Cardiac fibroblast (primary cell): ENCODE data around the gene S100A13.
"Not testable (repeated sequence)": the region's sequence is repeated elsewhere in the genome, so short reads cannot be mapped to it uniquely, and the experiment has no call there.

Experiments
- DNase-seq, 2 donors: peaks; one replicate each; pipeline versions ENCODE4 v3.0.0 to v3.0.0-alpha.2; 2010; ENCODE audit warnings: low read depth in 2 of 2
- H3K4me3 ChIP-seq, 2 donors: replicated peaks in 1 of 2; 1 replicate in 1 of 2; 2 replicates in 1 of 2; pipeline ENCODE4 v1.5.1; 2011; ENCODE audit warnings: low read depth in 2 of 2, low read length in 2 of 2, mild to moderate bottlenecking in 2 of 2, moderate library complexity in 1 of 2
- CTCF ChIP-seq: IDR thresholded peaks from one replicate; pipeline ENCODE4 v1.5.1; 2011; ENCODE audit warnings: low read depth, mild to moderate bottlenecking, low read length, inconsistent platforms

S100A13 gene

GRCh38 chr1:153626904-153627714 lies at the start of gene S100A13:
Gene S100A13, minus strand, starts transcription at chr1:153627505. Its CDS starts 1,033 bp downstream, at chr1:153626472.
- H3K4me3 ChIP-seq = peak within 1 kb of the TSS; percentile 66 to 69
- DNase-seq = peak; percentile 91 to 97
- peak; percentile 71 for TF ChIP-seq CTCF

GRCh38 chr1:153673511-153673910 lies 46.2 kb upstream of the S100A13 start:
- no peak overlapping the region for H3K4me3 ChIP-seq
- no peak for DNase-seq
- no peak for TF ChIP-seq CTCF

GRCh38 chr1:153671628-153672353 lies 44.5 kb upstream of the S100A13 start:
- DNase-seq = peak in 1 of 2 donors; percentile 83
- peak overlapping the region; percentile 43 to 49 for H3K4me3 ChIP-seq

GRCh38 chr1:153670859-153671627 lies 43.7 kb upstream of the S100A13 start, which contains the start of gene ILF2:
Gene ILF2, minus strand, starts transcription at chr1:153670993. Its CDS starts 71 bp downstream, at chr1:153670922.
- TF ChIP-seq CTCF = peak; percentile 6
- DNase-seq = peak; percentile 100
- H3K4me3 ChIP-seq = peak within 1 kb of the TSS; percentile 64 to 88

- TF ChIP-seq CTCF = no peak
- peak overlapping the region; percentile 64 to 88 for H3K4me3 ChIP-seq
- no peak for DNase-seq
Observed at GRCh38 chr1:153670257-153670858, 43.1 kb upstream of the S100A13 start.

- no peak for DNase-seq
- no peak for TF ChIP-seq CTCF
- H3K4me3 ChIP-seq = peak overlapping the region; percentile 64 to 88
Observed at GRCh38 chr1:153669606-153670005, 42.3 kb upstream of the S100A13 start.

GRCh38 chr1:153668672-153669071 lies 41.4 kb upstream of the S100A13 start:
- not testable (repeated sequence) for DNase-seq

More at GRCh38 chr1:153668672-153669071, 41.4 kb upstream of the S100A13 start:
- not testable (repeated sequence) for H3K4me3 ChIP-seq
